ENCODE results near the gene HBZ. TPM values are rescaled to one million over a fixed set of nuclear protein-coding genes. Genes with fewer than 3 reads are reported as not detected.

Gene HBZ
- total RNA-seq, 1 donor from 2014 or later, result not detected

Other genes with a start within 250 kb of the HBZ start
- 0.72 TPM for gene POLR3K, start 99.0 kb upstream of the HBZ start, total RNA-seq (ENCODE audit: insufficient read depth, low replicate concordance)
- 11.1 TPM for gene SNRNP25, start 98.8 kb upstream of the HBZ start, total RNA-seq (ENCODE audit: insufficient read depth, low replicate concordance)
- 27.4 TPM for gene RHBDF1, start 80.0 kb upstream of the HBZ start, total RNA-seq (ENCODE audit: insufficient read depth, low replicate concordance)
- gene MPG, start 74.4 kb upstream of the HBZ start, total RNA-seq (ENCODE audit: insufficient read depth, low replicate concordance), result 93.4 TPM
- gene NPRL3, start 14.0 kb upstream of the HBZ start, total RNA-seq (ENCODE audit: insufficient read depth, low replicate concordance), result 10.1 TPM
- 257 TPM for gene HBM, start 13.3 kb downstream of the HBZ start, total RNA-seq (ENCODE audit: insufficient read depth, low replicate concordance)
- gene HBA2, start 20.2 kb downstream of the HBZ start, total RNA-seq (ENCODE audit: insufficient read depth, low replicate concordance), result 7,657 TPM
- gene HBA1, start 24.0 kb downstream of the HBZ start, total RNA-seq (ENCODE audit: insufficient read depth, low replicate concordance), result 3,215 TPM
- gene HBQ1, start 27.8 kb downstream of the HBZ start, total RNA-seq (ENCODE audit: insufficient read depth, low replicate concordance), result not detected
- 50.3 TPM for gene LUC7L, start 76.8 kb downstream of the HBZ start, total RNA-seq (ENCODE audit: insufficient read depth, low replicate concordance)
- gene FAM234A, start 82.2 kb downstream of the HBZ start, total RNA-seq (ENCODE audit: insufficient read depth, low replicate concordance), result 50.8 TPM
- 6.0 TPM for gene RGS11, start 123.3 kb downstream of the HBZ start, total RNA-seq (ENCODE audit: insufficient read depth, low replicate concordance)
- gene ARHGDIG, start 127.9 kb downstream of the HBZ start, total RNA-seq (ENCODE audit: insufficient read depth, low replicate concordance), result 18.3 TPM
- gene PDIA2, start 130.5 kb downstream of the HBZ start, total RNA-seq (ENCODE audit: insufficient read depth, low replicate concordance), result 9.9 TPM
- gene AXIN1, start 200.1 kb downstream of the HBZ start, total RNA-seq (ENCODE audit: insufficient read depth, low replicate concordance), result 17.3 TPM
- 36.8 TPM for gene MRPL28, start 217.9 kb downstream of the HBZ start, total RNA-seq (ENCODE audit: insufficient read depth, low replicate concordance)
- 31.8 TPM for gene PGAP6, start 229.3 kb downstream of the HBZ start, total RNA-seq (ENCODE audit: insufficient read depth, low replicate concordance)
- gene NME4, start 244.6 kb downstream of the HBZ start, total RNA-seq (ENCODE audit: insufficient read depth, low replicate concordance), result 52.0 TPM
- gene DECR2, start 249.2 kb downstream of the HBZ start, total RNA-seq (ENCODE audit: insufficient read depth, low replicate concordance), result 0.48 TPM